ENCODE results near the gene ARSB.

ARSB gene

GRCh38 chr5:78953092-78953800, 31.9 kb downstream of the ARSB start:
- no peak overlapping the region for H3K27ac ChIP-seq
- TF ChIP-seq CTCF (IDR thresholded peaks at IDR 0.05), result no peak
- TF ChIP-seq ZFX (IDR thresholded peaks at IDR 0.05; ENCODE audit: borderline replicate concordance), result no peak

- H3K27ac ChIP-seq, result no peak overlapping the region
- no peak for TF ChIP-seq ZFX (IDR thresholded peaks at IDR 0.05; ENCODE audit: borderline replicate concordance)
- no peak for TF ChIP-seq CTCF (IDR thresholded peaks at IDR 0.05)
Observed at GRCh38 chr5:78930721-78931120, 54.4 kb downstream of the ARSB start.

GRCh38 chr5:78929833-78930232, 55.3 kb downstream of the ARSB start:
- no peak for TF ChIP-seq ZFX (IDR thresholded peaks at IDR 0.05; ENCODE audit: borderline replicate concordance)
- no peak for TF ChIP-seq CTCF (IDR thresholded peaks at IDR 0.05)
- no peak overlapping the region for H3K27ac ChIP-seq

- TF ChIP-seq ZFX (IDR thresholded peaks at IDR 0.05; ENCODE audit: borderline replicate concordance) (no peak), CTCF (IDR thresholded peaks at IDR 0.05) (no peak)
- no peak overlapping the region for H3K27ac ChIP-seq
Observed at GRCh38 chr5:78927657-78928282, 57.3 kb downstream of the ARSB start.

GRCh38 chr5:78926252-78926651, 58.9 kb downstream of the ARSB start:
- no peak for TF ChIP-seq ZFX (IDR thresholded peaks at IDR 0.05; ENCODE audit: borderline replicate concordance)
- no peak for TF ChIP-seq CTCF (IDR thresholded peaks at IDR 0.05)
- H3K27ac ChIP-seq, result no peak overlapping the region

GRCh38 chr5:78925129-78925876, 59.8 kb downstream of the ARSB start:
- no peak for TF ChIP-seq CTCF (IDR thresholded peaks at IDR 0.05)
- no peak for TF ChIP-seq ZFX (IDR thresholded peaks at IDR 0.05; ENCODE audit: borderline replicate concordance)

GRCh38 chr5:78923622-78923970, 61.5 kb downstream of the ARSB start:
- no peak for TF ChIP-seq ZFX (IDR thresholded peaks at IDR 0.05; ENCODE audit: borderline replicate concordance)
- TF ChIP-seq CTCF (IDR thresholded peaks at IDR 0.05), result no peak
- no peak overlapping the region for H3K27ac ChIP-seq

More at GRCh38 chr5:78925129-78925876, 59.8 kb downstream of the ARSB start:
- no peak overlapping the region for H3K27ac ChIP-seq

All from 22Rv1 (cell line).